Fibroblast of skin of abdomen (primary cell): ENCODE measurements around the gene ADCK1.
"Not testable (repeated sequence)": the region's sequence is repeated elsewhere in the genome, so short reads cannot be mapped to it uniquely, and the experiment has no call there.

ENCODE experiments used
- DNase-seq: peaks from one replicate; pipeline ENCODE4 v3.0.0-alpha.2; 2013

ADCK1 gene

DNA sequence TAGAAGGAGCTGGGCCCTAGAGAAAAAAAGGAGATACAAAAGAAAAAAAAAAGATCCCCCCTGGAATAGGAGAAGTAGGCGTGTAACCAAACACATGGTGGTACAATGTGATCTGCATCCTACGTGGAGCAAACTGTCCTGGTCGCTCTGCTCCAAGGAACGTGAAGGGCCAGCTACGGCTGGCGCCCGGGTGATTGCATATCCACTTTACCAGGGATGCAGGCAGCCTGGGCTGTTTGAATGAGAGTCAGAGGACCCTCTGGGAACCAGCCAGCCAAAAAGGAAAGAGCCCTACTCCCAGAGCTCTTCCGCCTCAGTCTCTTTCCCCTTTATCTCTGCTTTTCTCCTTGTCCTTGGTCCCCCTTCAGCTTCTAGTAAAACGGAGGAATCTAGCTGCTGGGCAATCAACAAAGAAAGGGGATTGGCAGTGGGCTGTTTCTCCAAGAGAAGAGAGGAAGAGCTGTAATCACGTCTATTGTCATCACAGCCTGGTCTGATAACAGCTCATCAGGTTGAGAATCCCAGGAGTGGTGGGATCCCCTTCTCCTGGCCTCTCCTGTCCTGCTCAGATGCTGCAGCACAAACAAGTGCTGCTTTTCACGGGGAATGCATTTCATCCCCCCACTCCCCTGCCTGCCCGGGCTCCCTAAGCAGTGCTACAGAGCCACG, 156.0 kb downstream of the ADCK1 start:
- DNase-seq: no peak

DNA sequence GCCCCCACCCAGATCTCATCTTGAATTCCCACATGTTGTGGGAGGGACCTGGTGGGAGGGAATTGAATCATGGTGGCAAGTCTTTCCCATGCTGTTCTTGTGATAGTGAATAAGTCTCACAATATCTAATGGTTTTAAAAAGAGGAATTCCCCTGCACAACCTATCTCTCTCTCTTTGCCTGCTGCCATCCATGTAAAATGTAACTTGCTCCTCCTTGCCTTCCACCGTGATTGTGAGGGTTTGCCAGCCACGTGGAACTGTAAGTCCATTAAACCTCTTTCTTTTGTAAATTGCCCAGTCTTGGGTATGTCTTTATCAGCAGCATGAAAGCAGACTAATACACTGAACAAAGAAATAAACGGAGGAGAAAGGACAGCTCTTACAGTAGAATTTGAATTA, 159.8 kb downstream of the ADCK1 start:
- not testable (repeated sequence) for DNase-seq

DNA sequence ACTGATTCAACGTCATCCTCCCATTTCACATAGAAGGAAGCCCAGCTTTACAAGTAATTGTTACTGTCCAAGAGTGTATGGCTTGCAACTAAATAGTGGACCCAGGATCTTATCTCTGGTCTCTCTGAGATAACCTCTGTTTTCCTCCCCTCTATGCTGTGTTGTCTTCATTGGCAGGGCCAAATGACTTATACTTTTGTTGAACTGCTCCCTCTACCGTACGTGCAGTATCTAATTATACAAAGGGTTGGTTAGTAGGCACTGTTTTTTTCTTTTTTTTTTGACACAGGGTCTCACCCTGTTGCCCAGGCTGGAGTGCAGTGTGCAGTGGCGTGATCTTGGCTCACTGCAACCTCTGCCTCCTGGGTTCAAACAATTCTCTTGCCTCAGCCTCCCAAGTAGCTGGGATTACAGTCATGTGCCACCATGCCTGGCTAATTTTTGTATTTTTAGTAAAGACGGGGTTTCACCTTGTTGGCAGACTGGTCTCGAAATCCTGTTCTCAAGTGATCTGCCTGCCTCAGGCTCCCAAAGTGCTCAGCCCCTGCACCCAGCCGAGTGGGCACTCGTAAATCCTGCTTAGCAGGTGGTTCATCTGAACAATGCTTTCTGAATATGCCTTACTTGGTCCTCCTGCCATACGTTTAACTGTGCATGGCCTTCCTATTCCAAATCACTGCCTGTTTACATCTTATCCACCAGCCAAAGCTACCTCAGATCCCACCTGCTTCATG, 162.1 kb downstream of the ADCK1 start:
- no peak for DNase-seq

DNA sequence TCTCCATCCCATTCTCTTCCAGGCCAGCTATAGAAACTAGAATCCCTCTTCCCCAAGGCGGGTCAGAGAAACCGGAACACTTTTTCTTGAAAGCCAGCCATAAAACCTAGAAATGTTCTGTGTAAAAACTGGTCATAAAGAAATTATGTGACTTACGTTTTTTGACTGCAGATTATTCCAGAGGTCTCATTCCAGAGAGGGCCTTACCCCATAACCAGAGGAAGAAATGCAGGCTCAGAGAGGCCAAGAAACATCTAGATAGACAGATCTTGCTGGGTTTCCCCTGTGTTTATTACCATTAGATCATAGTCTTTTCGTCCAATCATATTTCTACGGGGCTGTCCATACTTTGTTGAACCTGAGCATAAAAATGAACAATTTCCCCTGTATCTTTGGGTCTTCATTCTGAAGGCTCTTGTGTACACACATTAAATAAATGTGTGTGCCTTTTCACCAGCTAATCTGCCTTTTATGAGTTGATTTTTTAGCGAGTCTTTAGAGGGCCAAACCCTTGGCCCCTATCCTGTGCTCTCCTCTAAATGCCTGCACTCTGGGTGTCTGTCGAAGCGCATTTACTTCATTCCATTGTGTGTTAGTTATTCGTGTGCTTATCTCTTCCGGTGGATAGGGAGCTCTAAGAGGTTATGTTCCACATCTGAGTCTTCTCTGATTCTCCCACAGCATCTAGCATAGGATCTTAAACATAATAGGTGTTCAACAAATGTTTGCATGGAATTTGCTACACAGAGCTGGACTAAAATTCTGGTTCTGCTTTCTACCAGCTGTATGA, 163.0 kb downstream of the ADCK1 start:
- no peak for DNase-seq

DNA sequence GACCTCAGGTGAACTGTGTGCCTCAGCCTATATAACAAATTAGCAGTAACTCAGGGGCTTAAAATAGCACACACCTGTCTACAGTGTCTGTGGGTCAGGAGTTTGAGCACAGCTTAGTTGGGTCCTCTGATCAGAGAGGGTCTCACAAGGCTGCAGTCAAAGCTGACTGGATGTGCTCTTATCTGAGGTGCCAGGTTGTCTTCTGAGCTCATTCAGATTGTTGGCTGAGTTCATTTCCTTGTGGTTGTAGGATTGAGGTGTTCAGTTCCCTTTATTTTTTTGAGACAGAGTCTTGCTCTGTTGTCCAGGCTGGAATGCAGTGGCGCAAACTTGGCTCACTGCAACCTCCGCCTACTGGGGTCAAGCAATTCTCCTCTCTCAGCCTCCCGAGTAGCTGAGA, 164.7 kb downstream of the ADCK1 start:
- DNase-seq: no peak

DNA sequence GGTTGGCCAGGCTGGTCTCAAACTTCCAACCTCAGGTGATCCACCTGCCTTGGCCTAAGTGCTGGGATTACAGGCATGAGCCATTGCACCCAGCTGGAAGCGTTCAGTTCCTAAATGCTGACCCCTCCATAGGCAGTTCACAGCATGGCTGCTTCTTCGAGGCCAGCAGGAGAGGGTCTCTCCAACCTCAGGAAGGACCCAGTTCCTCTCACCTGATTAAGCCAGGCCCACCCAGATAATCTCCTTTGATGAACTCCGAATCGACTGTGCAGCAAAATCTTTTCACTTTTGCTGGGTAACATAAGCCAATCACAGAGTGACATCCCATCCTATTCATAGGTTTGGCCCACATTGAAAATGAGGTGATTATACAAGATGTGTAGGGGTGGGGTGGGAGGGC, 165.1 kb downstream of the ADCK1 start:
- no peak for DNase-seq

DNA sequence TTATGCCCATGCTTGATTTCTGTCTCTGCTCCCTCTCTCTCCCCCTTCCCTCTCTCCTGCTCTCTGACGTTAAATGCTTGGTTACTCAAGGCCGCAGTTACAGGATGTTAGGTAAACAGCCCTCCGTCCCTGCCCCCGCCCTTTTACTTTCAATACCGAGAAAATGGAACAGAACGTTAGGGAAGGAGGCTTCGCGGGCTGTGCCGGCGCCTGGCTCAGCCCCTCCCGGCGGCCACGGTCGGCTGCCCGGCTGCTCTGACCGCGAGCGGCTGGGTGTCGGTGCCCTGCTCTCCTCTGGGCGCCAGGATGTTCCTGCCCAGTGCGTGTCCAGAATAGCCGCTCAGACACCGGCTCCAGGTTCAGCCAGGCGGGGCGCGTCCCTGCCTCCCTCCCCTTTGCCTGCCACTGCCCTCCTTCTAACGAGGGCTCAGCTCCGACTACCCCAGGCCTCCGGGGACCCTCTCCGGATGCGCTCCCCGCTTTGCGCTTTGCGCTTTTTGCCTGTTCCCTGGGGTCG, 166.1 kb downstream of the ADCK1 start:
- DNase-seq: no peak

DNA sequence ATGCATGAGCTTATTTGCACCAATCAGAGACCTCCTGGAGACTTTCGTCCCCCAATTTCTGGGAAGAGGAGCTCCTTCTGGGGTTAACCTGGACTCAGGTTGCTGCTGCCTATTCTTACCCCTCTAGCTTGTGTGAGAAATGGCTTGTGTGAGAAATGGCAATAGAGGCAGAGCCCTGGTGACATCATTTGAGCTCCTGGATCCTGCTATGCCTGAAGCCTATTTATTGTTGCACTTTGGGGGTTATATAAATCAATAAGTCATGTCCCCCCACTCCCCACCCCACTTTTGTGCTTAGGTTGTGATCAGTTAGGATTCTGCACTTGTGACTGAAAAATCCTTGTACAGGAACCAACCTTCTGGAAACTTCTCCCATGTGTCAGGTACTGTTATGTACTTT, 167.2 kb downstream of the ADCK1 start:
- DNase-seq: no peak

DNA sequence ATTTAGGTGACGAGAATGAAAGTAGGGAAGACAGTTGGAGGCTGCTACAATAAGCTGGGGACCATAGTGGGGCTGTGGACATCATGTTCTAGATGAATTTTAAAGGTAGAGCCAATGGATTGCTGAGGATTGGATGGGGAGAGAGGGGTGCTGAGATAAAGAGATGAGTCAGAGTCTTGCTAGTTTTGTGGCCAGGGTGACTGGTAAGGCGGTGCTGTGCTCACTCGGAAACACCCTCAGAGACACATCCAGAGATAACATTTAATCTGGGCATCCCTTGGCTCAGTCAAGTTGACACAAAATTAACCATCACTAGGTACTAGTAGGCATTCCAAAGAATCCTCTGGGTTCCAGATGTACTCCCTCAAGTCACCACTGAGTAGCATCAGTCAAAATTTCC, 170.7 kb downstream of the ADCK1 start:
- no peak for DNase-seq

DNA sequence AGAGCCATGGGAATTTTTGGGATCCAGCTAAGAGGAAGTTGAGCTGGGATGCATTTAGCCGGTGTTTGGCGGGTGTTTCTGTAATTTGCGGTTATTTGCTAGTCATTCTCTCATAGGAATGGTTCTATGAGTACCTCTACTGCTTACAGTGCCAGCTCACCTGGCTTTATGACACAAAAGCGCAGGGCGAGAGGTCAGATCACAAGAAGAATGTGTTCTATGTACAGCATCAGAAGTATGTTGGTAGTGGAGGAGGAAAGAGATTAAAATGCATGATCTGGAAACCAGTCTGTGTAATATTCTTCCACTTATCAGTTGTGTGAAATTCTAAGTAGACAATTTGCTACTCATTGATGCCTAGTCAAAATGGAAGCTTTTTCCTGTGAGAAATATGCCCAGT, 173.3 kb downstream of the ADCK1 start:
- DNase-seq: no peak

DNA sequence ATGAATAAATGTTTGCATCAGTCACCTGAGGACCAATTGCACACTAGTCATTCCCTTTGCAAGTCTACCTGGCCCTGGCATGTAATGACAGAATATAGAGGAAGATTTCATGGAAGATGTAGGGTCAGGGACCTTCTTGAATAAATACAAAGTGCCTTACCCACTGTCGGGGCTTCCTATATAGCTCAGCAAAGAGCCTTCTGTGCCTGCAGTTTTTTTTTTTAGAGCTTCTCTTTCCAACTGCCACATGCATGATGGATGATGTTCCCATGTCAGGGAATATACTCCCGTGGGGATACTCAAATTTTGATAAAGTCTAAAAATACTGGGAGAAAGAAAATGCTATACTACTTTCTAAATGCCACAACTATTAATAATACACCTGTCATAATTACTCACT, 176.7 kb downstream of the ADCK1 start:
- no peak for DNase-seq

DNA sequence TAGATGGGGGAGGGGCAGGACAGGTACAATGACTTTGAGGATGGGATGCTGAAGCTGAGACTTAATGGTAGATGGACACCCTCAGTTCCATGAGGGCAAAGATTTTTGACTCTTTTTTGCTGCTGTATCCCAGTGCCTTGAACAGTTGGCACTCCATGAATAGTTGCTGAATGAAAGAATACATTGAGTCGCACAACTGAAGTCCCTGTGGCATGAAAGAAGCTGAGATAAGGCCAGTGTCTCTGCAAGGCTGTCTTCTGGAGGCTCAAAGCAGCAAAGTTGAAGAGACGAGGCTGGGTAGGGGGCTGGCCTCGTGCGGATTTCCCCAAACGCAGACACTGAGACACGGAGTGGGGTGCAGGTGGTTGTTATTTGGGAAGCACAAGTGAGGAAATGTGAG, 179.3 kb downstream of the ADCK1 start:
- DNase-seq: no peak

DNA sequence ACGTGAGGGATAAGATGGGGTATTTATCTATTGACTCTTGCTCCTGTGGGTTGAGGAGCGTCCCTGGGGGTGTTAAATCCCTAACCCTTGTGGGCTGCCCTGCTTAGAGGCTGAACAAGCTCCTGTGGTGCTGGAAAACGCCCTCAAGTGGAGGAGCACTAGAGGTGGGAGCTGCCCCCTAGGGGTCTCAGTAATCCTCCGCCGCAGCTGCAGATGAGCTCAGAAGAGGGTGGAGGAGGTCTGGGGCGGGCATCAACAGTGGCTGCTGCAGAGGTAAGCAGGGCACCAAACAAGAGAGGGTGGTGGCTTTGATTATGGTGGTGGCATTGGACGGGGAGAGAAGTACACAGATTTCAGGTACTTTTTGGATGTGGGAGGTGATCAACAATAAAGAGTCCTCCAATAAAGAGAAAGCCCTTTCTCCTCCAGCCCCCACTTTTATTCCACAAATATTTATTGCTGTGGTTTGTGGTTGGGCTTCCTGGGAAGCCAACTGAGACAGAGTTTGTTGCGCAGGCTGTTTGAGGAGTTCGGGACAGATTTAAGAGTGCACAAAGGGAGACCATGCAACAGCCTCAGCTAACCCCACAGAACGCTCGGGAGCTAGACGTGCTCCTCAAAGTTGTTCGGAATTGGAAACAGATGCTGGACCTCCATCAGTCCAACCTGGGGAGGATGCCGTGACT, 179.9 kb downstream of the ADCK1 start:
- DNase-seq: peak; percentile 83

DNA sequence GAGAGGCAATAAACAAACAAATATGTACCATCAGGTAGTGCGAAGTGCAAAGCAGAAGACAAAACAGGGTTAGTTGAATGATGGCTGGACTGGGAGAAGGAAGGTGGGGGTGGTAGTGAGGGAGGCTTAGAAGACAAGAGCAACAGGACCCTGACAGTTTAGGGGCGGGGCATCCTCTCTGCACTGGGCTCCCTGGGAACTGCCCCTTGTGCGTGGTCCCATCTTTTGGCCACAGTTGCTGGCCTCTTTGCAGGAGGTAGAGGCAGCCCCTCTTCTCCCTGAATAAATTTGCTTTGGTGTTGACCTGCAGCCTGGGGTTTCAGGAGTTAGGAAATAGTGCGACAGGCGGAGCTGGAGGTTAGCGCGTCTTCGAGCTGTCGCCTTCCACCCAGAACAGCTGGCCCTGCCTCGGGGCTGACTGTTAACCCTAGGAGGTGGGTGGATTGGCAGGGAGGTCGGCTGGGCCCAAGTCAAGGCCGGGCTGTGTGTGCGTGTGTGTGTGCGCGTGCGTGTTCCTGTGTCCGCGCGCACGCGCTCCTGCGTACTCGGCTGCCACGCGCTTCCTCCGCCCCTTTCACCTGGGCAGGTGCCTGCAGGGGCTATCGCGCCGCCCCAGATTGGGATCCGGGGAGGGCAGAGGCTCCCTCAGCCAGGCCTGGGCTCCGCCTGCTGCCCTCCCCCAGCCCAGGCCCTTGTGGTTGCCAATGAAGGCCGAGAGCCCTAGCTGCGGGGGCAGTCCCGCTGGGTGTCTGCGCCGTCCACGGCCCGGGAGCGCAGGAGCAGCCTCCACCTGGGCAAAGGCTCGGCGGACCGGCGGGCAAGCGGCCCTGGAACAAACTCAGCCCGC, 180.8 kb downstream of the ADCK1 start:
- DNase-seq: no peak
